Panc1 (cell line): ENCODE measurements around the gene LRRFIP1. TPM values are rescaled to one million over a fixed set of nuclear protein-coding genes. Genes with fewer than 3 reads are reported as not detected.
"Not testable (repeated sequence)": the region's sequence is repeated elsewhere in the genome, so short reads cannot be mapped to it uniquely, and the experiment has no call there.

Experiments
- ATAC-seq: fragments of 200-7000 bp; cut with Tn5 transposase; 2 replicates; pipeline ENCODE4 v1.9.1; 2020; ENCODE audit warnings: mild to moderate bottlenecking, moderate library complexity
- BruUV-seq: library from RNA; stranded (reverse); fragments of 400-500 nt; replicated peaks from 2 replicates; lab custom pipeline; 2021; lab: Mats Ljungman, UMichigan
- CTCF ChIA-PET: fragments of 300-600 bp; sonication (Branson Sonifier 250); formaldehyde crosslinking; loops from one replicate; lab custom pipeline; 2022; ENCODE audit warnings: antibody characterized with exemption; lab: Charles Lee
- POLR2A ChIA-PET: fragments of 300-600 bp; sonication (Branson Sonifier 250); formaldehyde crosslinking; loops from one replicate; lab custom pipeline; 2022; ENCODE audit warnings: antibody characterized with exemption; lab: Charles Lee
- DNase-seq: peaks from one replicate; pipeline ENCODE4 v3.0.0-alpha.2; 2010; ENCODE audit warnings: low read depth, low spot score
- H3K27ac ChIP-seq: 2 replicates; pipeline ENCODE4 v1.5.1; 2011; ENCODE audit warnings: mild to moderate bottlenecking, low read length, inconsistent platforms
- H3K27me3 ChIP-seq: fragments of 200-500 bp; sonication (Bioruptor generic); 2 replicates; pipeline ENCODE4 v1.6.0; 2014; ENCODE audit warnings: low read length, inconsistent platforms; ENCODE audit not compliant: control insufficient read depth, insufficient read depth
- H3K36me3 ChIP-seq: fragments of 200-500 bp; sonication (Bioruptor generic); 2 replicates; pipeline ENCODE4 v1.5.1; 2014; ENCODE audit warnings: inconsistent platforms, mild to moderate bottlenecking, low read length, moderate library complexity; ENCODE audit not compliant: control insufficient read depth, insufficient read depth
- H3K4me1 ChIP-seq: 2 replicates; pipeline ENCODE4 v1.5.1; 2011; ENCODE audit warnings: inconsistent platforms, mild to moderate bottlenecking, low read length, moderate library complexity; ENCODE audit not compliant: control insufficient read depth, insufficient read depth
- H3K4me3 ChIP-seq, 2 experiments: 2 replicates each; pipeline ENCODE4 v1.5.1; 2011 to 2012; ENCODE audit warnings: low read depth in 2 of 2, low read length in 2 of 2, mild to moderate bottlenecking in 2 of 2, inconsistent platforms in 1 of 2, moderate library complexity in 1 of 2
- H3K9me3 ChIP-seq: fragments of 200-500 bp; sonication (Bioruptor generic); 2 replicates; pipeline ENCODE4 v1.5.1; 2014; ENCODE audit warnings: low read depth, mild to moderate bottlenecking, inconsistent platforms, low read length, moderate library complexity; ENCODE audit not compliant: control insufficient read depth, insufficient read depth
- POLR2AphosphoS5 ChIP-seq: IDR thresholded peaks from 2 replicates; pipeline ENCODE4 v1.6.1; 2012; ENCODE audit warnings: mild to moderate bottlenecking, low read depth, low read length, moderate library complexity
- SIN3A ChIP-seq: IDR thresholded peaks from 2 replicates; pipeline ENCODE4 v1.6.1; 2012; ENCODE audit warnings: low read depth, mild to moderate bottlenecking, low read length, moderate library complexity, borderline replicate concordance; ENCODE audit not compliant: insufficient read depth
- TCF7L2 ChIP-seq: IDR thresholded peaks from 2 replicates; pipeline ENCODE4 v1.6.1; 2011; ENCODE audit warnings: mild to moderate bottlenecking, low read depth, low read length, inconsistent platforms
- in situ Hi-C: cut with HindIII; loops from 2 replicates; pipeline ENCODE4 v1.10.0; 2016; ENCODE audit warnings: low sequenced_read_pairs, low pct_unique_long_range_greater_than_20kb
- intact Hi-C: fragments of 100-400 bp; cut with micrococcal nuclease; formaldehyde crosslinking; loops from one replicate; pipeline ENCODE4 v1.10.0; 2022; ENCODE audit not compliant: unreplicated experiment
- total RNA-seq: library from RNA; stranded (reverse); gene quantifications from one replicate; pipeline ENCODE4 v1.2.1, GENCODE V29; 2021; ENCODE audit not compliant: unreplicated experiment
- TF ChIP-seq, protein P1 (sequence below), 2 experiments: IDR thresholded peaks; 2 replicates each; pipeline ENCODE4 v1.6.1; 2011 to 2012; ENCODE audit warnings: low read depth in 2 of 2, control low read depth in 1 of 2, low read length in 1 of 2, mild to moderate bottlenecking in 1 of 2, moderate library complexity in 1 of 2; ENCODE audit not compliant: insufficient read depth in 1 of 2
- TF ChIP-seq, protein P2 (sequence below): fragments of 450-650 bp; IDR thresholded peaks from 2 replicates; pipeline ENCODE4 v1.5.1; 2017; ENCODE audit warnings: mild to moderate bottlenecking

LRRFIP1 gene
- total RNA-seq, 1 experiment from 2014 or later = 121 TPM

DNA sequence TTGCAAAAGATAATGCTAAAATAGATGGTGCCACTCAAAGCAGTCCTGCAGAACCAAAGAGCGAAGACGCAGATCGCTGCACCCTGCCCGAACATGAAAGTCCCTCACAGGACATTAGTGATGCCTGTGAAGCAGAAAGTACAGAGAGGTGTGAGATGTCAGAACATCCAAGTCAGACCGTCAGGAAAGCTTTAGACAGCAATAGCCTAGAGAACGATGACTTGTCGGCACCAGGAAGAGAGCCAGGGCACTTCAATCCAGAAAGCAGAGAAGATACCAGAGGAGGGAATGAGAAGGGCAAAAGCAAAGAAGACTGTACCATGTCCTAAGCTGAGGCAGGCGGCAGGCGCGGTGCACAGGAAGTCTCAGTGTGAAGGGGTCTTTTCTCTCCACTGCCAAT lies 136.4 kb downstream of the LRRFIP1 start:
- TF ChIP-seq, protein P1, sequence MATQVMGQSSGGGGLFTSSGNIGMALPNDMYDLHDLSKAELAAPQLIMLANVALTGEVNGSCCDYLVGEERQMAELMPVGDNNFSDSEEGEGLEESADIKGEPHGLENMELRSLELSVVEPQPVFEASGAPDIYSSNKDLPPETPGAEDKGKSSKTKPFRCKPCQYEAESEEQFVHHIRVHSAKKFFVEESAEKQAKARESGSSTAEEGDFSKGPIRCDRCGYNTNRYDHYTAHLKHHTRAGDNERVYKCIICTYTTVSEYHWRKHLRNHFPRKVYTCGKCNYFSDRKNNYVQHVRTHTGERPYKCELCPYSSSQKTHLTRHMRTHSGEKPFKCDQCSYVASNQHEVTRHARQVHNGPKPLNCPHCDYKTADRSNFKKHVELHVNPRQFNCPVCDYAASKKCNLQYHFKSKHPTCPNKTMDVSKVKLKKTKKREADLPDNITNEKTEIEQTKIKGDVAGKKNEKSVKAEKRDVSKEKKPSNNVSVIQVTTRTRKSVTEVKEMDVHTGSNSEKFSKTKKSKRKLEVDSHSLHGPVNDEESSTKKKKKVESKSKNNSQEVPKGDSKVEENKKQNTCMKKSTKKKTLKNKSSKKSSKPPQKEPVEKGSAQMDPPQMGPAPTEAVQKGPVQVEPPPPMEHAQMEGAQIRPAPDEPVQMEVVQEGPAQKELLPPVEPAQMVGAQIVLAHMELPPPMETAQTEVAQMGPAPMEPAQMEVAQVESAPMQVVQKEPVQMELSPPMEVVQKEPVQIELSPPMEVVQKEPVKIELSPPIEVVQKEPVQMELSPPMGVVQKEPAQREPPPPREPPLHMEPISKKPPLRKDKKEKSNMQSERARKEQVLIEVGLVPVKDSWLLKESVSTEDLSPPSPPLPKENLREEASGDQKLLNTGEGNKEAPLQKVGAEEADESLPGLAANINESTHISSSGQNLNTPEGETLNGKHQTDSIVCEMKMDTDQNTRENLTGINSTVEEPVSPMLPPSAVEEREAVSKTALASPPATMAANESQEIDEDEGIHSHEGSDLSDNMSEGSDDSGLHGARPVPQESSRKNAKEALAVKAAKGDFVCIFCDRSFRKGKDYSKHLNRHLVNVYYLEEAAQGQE (IDR thresholded peaks at IDR 0.05; ENCODE audit: insufficient read depth in 1 of 2, low read depth in 2 of 2, low read length in 1 of 2) = no peak
- TF ChIP-seq, protein P2, sequence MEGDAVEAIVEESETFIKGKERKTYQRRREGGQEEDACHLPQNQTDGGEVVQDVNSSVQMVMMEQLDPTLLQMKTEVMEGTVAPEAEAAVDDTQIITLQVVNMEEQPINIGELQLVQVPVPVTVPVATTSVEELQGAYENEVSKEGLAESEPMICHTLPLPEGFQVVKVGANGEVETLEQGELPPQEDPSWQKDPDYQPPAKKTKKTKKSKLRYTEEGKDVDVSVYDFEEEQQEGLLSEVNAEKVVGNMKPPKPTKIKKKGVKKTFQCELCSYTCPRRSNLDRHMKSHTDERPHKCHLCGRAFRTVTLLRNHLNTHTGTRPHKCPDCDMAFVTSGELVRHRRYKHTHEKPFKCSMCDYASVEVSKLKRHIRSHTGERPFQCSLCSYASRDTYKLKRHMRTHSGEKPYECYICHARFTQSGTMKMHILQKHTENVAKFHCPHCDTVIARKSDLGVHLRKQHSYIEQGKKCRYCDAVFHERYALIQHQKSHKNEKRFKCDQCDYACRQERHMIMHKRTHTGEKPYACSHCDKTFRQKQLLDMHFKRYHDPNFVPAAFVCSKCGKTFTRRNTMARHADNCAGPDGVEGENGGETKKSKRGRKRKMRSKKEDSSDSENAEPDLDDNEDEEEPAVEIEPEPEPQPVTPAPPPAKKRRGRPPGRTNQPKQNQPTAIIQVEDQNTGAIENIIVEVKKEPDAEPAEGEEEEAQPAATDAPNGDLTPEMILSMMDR = no peak
- TF ChIP-seq POLR2AphosphoS5 = no peak
- no peak for TF ChIP-seq TCF7L2
- no peak for TF ChIP-seq SIN3A
- Histone ChIP-seq H3K4me1 (no peaks in the 10 kb centered on the region), H3K4me3 (no peak overlapping the region), H3K27ac (no peak overlapping the region), H3K9me3 (no peaks in the 10 kb centered on the region), H3K36me3 (peaks cover 10% of the 10 kb centered on the region), H3K27me3 (no peaks in the 10 kb centered on the region)
- TSS peak; percentile 87 for BruUV-seq
- ATAC-seq (no peak), DNase-seq (no peak)
- intact Hi-C loops = no loop called here
- CTCF ChIA-PET = no interaction called here
- POLR2A ChIA-PET = no interaction called here
- in situ Hi-C loops = no loop called here

DNA sequence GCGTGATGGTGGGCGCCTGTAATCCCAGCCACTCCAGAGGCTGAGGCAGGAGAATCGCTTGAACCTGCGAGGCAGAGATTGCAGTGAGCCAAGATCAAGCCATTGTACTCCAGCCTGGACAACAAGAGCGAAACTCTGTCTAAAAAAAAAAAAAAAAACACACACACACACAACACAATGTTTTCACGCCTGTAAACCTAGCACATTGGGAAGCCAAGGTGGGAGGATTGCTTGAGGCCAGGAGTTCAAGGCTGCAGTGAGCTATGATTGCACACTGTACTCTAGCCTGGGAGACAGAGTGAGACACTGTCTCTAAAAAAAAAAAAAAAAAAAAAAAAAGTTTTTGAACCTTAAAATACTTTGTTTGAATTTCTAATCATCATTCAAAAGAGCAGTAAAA lies 137.7 kb downstream of the LRRFIP1 start:
- H3K36me3 ChIP-seq = peaks cover 14% of the 10 kb centered on the region
- DNase-seq, H3K4me3 ChIP-seq, in situ Hi-C loops, ATAC-seq, H3K27ac ChIP-seq, H3K4me1 ChIP-seq, H3K9me3 ChIP-seq, H3K27me3 ChIP-seq, BruUV-seq, intact Hi-C loops: not testable (repeated sequence)
- ChIA-PET POLR2A (interaction anchor here (0.7 kb wide), 1 partner anchor 81 kb away, joined by 8 read pairs; no protein-coding TSS in a partner anchor), CTCF (interaction anchor here (0.5 to 0.7 kb wide), 2 partner anchors 276 to 334 kb away, joined by 3 to 20 read pairs; no protein-coding TSS in a partner anchor)

DNA sequence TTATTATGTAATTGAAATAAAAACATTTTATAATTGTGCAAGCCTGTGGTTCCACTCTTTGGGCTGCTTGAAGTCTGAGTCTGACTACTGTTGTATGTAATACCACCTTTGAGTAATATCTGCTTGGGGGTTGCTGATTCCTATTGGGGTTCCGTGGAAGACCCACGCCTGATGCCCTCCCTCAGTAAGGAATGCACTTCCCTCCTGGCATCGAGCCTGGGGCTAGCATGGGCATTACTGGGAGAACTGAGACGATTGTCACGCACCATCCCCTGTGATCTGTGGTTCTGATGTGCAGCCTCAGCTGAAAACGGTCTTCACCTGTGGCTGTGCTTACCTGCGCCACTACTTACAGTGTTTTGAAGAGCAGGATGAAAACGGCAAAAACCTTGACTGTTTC lies 138.5 kb downstream of the LRRFIP1 start:
- intact Hi-C loops = no loop called here
- ChIA-PET CTCF (interaction anchor here (0.7 kb wide), 1 partner anchor 277 kb away, joined by 20 read pairs; no protein-coding TSS in a partner anchor), POLR2A (no interaction called here)
- Histone ChIP-seq H3K9me3 (no peaks in the 10 kb centered on the region), H3K36me3 (peaks cover 12% of the 10 kb centered on the region; the same call in 1 of the 2 replicates), H3K27ac (no peak overlapping the region), H3K27me3 (no peaks in the 10 kb centered on the region), H3K4me1 (no peaks in the 10 kb centered on the region), H3K4me3 (no peak overlapping the region)
- TF ChIP-seq POLR2AphosphoS5 (no peak), TCF7L2 (no peak), SIN3A (no peak)
- TF ChIP-seq, protein P1 (IDR thresholded peaks at IDR 0.05; ENCODE audit: insufficient read depth in 1 of 2, low read depth in 2 of 2, low read length in 1 of 2) = no peak
- TF ChIP-seq, protein P2 = no peak
- ATAC-seq = no peak
- in situ Hi-C loops = no loop called here
- no peak for DNase-seq
- no TSS peak for BruUV-seq
